Natural killer cell (primary cell): Measurements from ENCODE around the gene RAB44. TPM values are rescaled to one million over a fixed set of nuclear protein-coding genes. Genes with fewer than 3 reads are reported as not detected.

Experiments
- ATAC-seq, 3 donors: fragments of 150-1000 bp in 2 of 3; fragments of 200-7000 bp in 1 of 3; cut with Tn5 transposase; 1 replicate in 1 of 3; 2 replicates in 2 of 3; pipeline ENCODE4 v1.10.0; 2021; ENCODE audit warnings: mild to moderate bottlenecking in 2 of 3, moderate library complexity in 2 of 3
- DNase-seq, 2 donors: peaks; one replicate each; pipeline versions ENCODE4 v3.0.0 to v3.0.0-alpha.2; 2013 to 2021; ENCODE audit warnings: mixed read lengths in 1 of 2
- H3K27ac ChIP-seq: one replicate; pipeline ENCODE4 v1.5.1; 2013; ENCODE audit warnings: mild to moderate bottlenecking, low read length
- H3K27me3 ChIP-seq: one replicate; pipeline ENCODE4 v1.6.1; 2013; ENCODE audit warnings: low read length; ENCODE audit not compliant: control insufficient read depth, insufficient read depth
- H3K36me3 ChIP-seq: one replicate; pipeline ENCODE4 v1.6.1; 2013; ENCODE audit warnings: low read length; ENCODE audit not compliant: control insufficient read depth, insufficient read depth
- H3K4me1 ChIP-seq: one replicate; pipeline ENCODE4 v1.6.1; 2013; ENCODE audit warnings: low read length; ENCODE audit not compliant: control insufficient read depth, insufficient read depth
- H3K4me3 ChIP-seq: one replicate; pipeline ENCODE4 v1.5.1; 2013; ENCODE audit warnings: low read length
- H3K9me3 ChIP-seq: one replicate; pipeline ENCODE4 v1.6.1; 2013; ENCODE audit warnings: low read length; ENCODE audit not compliant: control insufficient read depth, insufficient read depth
- H3K27ac Mint-ChIP-seq, 2 donors: one replicate each; pipeline ENCODE4 v1.8.0; 2022; ENCODE audit warnings: mild to moderate bottlenecking in 2 of 2, mixed read lengths in 2 of 2, moderate library complexity in 1 of 2
- H3K27me3 Mint-ChIP-seq, 2 donors: one replicate each; pipeline ENCODE4 v1.8.0; 2022; ENCODE audit warnings: low read depth in 2 of 2, mixed read lengths in 2 of 2
- H3K36me3 Mint-ChIP-seq: one replicate; pipeline ENCODE4 v1.8.0; 2022; ENCODE audit warnings: mixed read lengths
- H3K4me1 Mint-ChIP-seq, 2 donors: one replicate each; pipeline ENCODE4 v1.8.0; 2022; ENCODE audit warnings: mixed read lengths in 2 of 2
- H3K4me3 Mint-ChIP-seq: one replicate; pipeline ENCODE4 v1.8.0; 2022; ENCODE audit warnings: mild to moderate bottlenecking, moderate library complexity, mixed read lengths
- H3K9me3 Mint-ChIP-seq, 2 donors: one replicate each; pipeline ENCODE4 v1.8.0; 2022; ENCODE audit warnings: mixed read lengths in 2 of 2
- CTCF ChIP-seq: fragments of 200-600 bp; IDR thresholded peaks from one replicate; pipeline ENCODE4 v1.8.0; 2022; ENCODE audit warnings: antibody characterized with exemption
- WGBS: methylation state at CpG from one replicate; pipeline ENCODE4 v1.1.7; 2013; ENCODE audit warnings: missing lambda C conversion rate; ENCODE audit not compliant: insufficient coverage; 5-methylcytosine and 5-hydroxymethylcytosine counted together
- intact Hi-C: fragments of 100-400 bp; cut with micrococcal nuclease; formaldehyde crosslinking; loops from one replicate; pipeline ENCODE4 v1.14.2; 2022
- total RNA-seq, 4 donors: library from RNA; stranded (reverse); fragments of 120-200 nt in 1 of 4; gene quantifications; one replicate each; pipeline versions ENCODE4 v1.2.3 to v1.2.4, GENCODE V29; 2013 to 2022

RAB44 gene
- total RNA-seq, 3 donors from 2014 or later (not counting 1 experiment from before 2014, with no cell fraction given), result 0.09 to 12.9 (median 0.70) TPM

DNA sequence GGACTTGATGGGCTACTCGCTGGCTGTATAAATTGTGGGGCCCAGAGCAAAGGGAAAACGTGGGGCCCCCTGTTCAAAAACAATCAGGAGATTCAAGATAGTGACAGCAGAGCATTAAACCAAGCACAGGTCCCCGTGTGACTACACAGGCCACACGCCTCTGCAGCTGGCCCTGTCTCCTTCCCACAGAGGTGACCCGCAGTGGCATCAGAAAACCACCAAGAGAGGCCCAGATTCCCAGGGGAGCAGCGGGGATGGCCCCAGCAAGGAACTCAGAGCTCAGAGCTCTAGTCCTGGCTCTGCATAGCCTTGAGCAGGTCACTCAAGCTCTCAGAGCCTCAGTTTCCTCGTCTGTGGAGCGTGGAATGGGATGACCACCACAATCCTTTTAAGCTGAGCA, 84.0 kb downstream of the RAB44 start:
- no peak overlapping the region for H3K27ac ChIP-seq
- no peak for TF ChIP-seq CTCF
- H3K27me3 ChIP-seq, result peaks cover 2% of the 10 kb centered on the region
- Mint-ChIP-seq H3K36me3 (no peaks in the 10 kb centered on the region), H3K9me3 (no peaks in the 10 kb centered on the region), H3K27me3 (peaks cover 0 to 3% of the 10 kb centered on the region in 2 donors), H3K4me3 (no peak overlapping the region), H3K27ac (no peak overlapping the region), H3K4me1 (peaks cover 5 to 39% of the 10 kb centered on the region in 2 donors)
- peaks cover 30% of the 10 kb centered on the region for H3K4me1 ChIP-seq
- DNase-seq, result no peak
- intact Hi-C loops, result loop anchor here (2.0 to 10.0 kb wide), 2 partner anchors 15 to 167 kb away; no protein-coding TSS in a partner anchor
- H3K9me3 ChIP-seq, result no peaks in the 10 kb centered on the region
- H3K4me3 ChIP-seq, result no peak overlapping the region
- no peak for ATAC-seq
- 66% methylated on average over 8 of the region's 8 CpGs for WGBS
- no peaks in the 10 kb centered on the region for H3K36me3 ChIP-seq

Other genes with a start within 250 kb of the RAB44 start
- gene STK38, start 150.3 kb upstream of the RAB44 start, total RNA-seq, result 100 to 1,000 TPM; 105 to 157 (median 126) TPM
- gene SRSF3, start 103.5 kb upstream of the RAB44 start, total RNA-seq, result 100 to 1,000 TPM; 445 to 526 (median 447) TPM
- gene CDKN1A, start 19.1 kb upstream of the RAB44 start, total RNA-seq, result 10 to 100 TPM; 19.1 to 40.7 (median 25.4) TPM
- 1 to 10 TPM; 1.2 to 8.5 (median 2.0) TPM for gene CPNE5, start 141.6 kb downstream of the RAB44 start, total RNA-seq
- 1 to 10 TPM; 2.6 to 5.2 (median 5.1) TPM for gene PPIL1, start 177.0 kb downstream of the RAB44 start, total RNA-seq
- gene C6orf89, start 188.1 kb downstream of the RAB44 start, total RNA-seq, result 10 to 100 TPM; 34.3 to 47.0 (median 46.3) TPM